ENCODE measurements around the gene TRIM10. TPM values are rescaled to one million over a fixed set of nuclear protein-coding genes. Genes with fewer than 3 reads are reported as not detected.
"Not testable (repeated sequence)": the region's sequence is repeated elsewhere in the genome, so short reads cannot be mapped to it uniquely, and the experiment has no call there.

The TRIM10 gene
- total RNA-seq, 1 experiment from 2014 or later = not detected

- in situ Hi-C loops (cut with HindIII; ENCODE audit: low sequenced_read_pairs) = no loop called here
- DNase-seq (ENCODE audit: low spot score) = no peak
Measured at GRCh38 chr6:30156262-30156599, 4.8 kb downstream of the TRIM10 start.

GRCh38 chr6:30155520-30156261, 5.3 kb downstream of the TRIM10 start:
- DNase-seq (ENCODE audit: low spot score) = no peak
- in situ Hi-C loops (cut with HindIII; ENCODE audit: low sequenced_read_pairs) = no loop called here

- no peak for DNase-seq (ENCODE audit: low spot score)
- in situ Hi-C loops (cut with HindIII; ENCODE audit: low sequenced_read_pairs) = no loop called here
Measured at GRCh38 chr6:30154709-30155519, 6.1 kb downstream of the TRIM10 start.

- DNase-seq (ENCODE audit: low spot score) = no peak
- in situ Hi-C loops (cut with HindIII; ENCODE audit: low sequenced_read_pairs) = no loop called here
Measured at GRCh38 chr6:30154061-30154460, 7.0 kb downstream of the TRIM10 start.

GRCh38 chr6:30152910-30153610, 8.0 kb downstream of the TRIM10 start:
- in situ Hi-C loops (cut with HindIII; ENCODE audit: low sequenced_read_pairs) = no loop called here
- no peak for DNase-seq (ENCODE audit: low spot score)

- DNase-seq (ENCODE audit: low spot score) = no peak
- in situ Hi-C loops (cut with HindIII; ENCODE audit: low sequenced_read_pairs) = no loop called here
Measured at GRCh38 chr6:30152016-30152673, 8.9 kb downstream of the TRIM10 start.

GRCh38 chr6:30151580-30151979, 9.4 kb downstream of the TRIM10 start:
- in situ Hi-C loops (cut with HindIII; ENCODE audit: low sequenced_read_pairs) = no loop called here
- DNase-seq (ENCODE audit: low spot score) = no peak

GRCh38 chr6:30150671-30151395, 10.2 kb downstream of the TRIM10 start:
- DNase-seq (ENCODE audit: low spot score) = no peak
- in situ Hi-C loops (cut with HindIII; ENCODE audit: low sequenced_read_pairs) = no loop called here

- no peak for DNase-seq (ENCODE audit: low spot score)
- in situ Hi-C loops (cut with HindIII; ENCODE audit: low sequenced_read_pairs) = no loop called here
Measured at GRCh38 chr6:30149858-30150550, 11.0 kb downstream of the TRIM10 start.

GRCh38 chr6:30149234-30149633, 11.8 kb downstream of the TRIM10 start:
- DNase-seq (ENCODE audit: low spot score) = no peak
- in situ Hi-C loops (cut with HindIII; ENCODE audit: low sequenced_read_pairs) = no loop called here

GRCh38 chr6:30147096-30147495, 13.9 kb downstream of the TRIM10 start:
- in situ Hi-C loops (cut with HindIII; ENCODE audit: low sequenced_read_pairs) = no loop called here
- DNase-seq (ENCODE audit: low spot score) = no peak

GRCh38 chr6:30145818-30146217, 15.2 kb downstream of the TRIM10 start:
- no peak for DNase-seq (ENCODE audit: low spot score)
- in situ Hi-C loops (cut with HindIII; ENCODE audit: low sequenced_read_pairs) = no loop called here

- no peak for DNase-seq (ENCODE audit: low spot score)
- in situ Hi-C loops (cut with HindIII; ENCODE audit: low sequenced_read_pairs) = no loop called here
Measured at GRCh38 chr6:30144811-30145210, 16.2 kb downstream of the TRIM10 start.

GRCh38 chr6:30143780-30144179, 17.2 kb downstream of the TRIM10 start:
- in situ Hi-C loops (cut with HindIII; ENCODE audit: low sequenced_read_pairs) = no loop called here
- no peak for DNase-seq (ENCODE audit: low spot score)

GRCh38 chr6:30142665-30143064, 18.3 kb downstream of the TRIM10 start:
- in situ Hi-C loops (cut with HindIII; ENCODE audit: low sequenced_read_pairs) = no loop called here
- no peak for DNase-seq (ENCODE audit: low spot score)

- in situ Hi-C loops (cut with HindIII; ENCODE audit: low sequenced_read_pairs); DNase-seq (ENCODE audit: low spot score): not testable (repeated sequence)
Measured at GRCh38 chr6:30140240-30140639, 20.8 kb downstream of the TRIM10 start.

- in situ Hi-C loops (cut with HindIII; ENCODE audit: low sequenced_read_pairs) = no loop called here
Measured at GRCh38 chr6:30136570-30137286, 24.3 kb downstream of the TRIM10 start.

GRCh38 chr6:30135757-30136156, 25.3 kb downstream of the TRIM10 start, which contains the start of gene TRIM40:
Gene TRIM40 (plus strand): TSS chr6:30136140. CDS start chr6:30137037, 897 bp downstream.
- DNase-seq (ENCODE audit: low spot score) = no peak

More at GRCh38 chr6:30136570-30137286, 24.3 kb downstream of the TRIM10 start:
- DNase-seq (ENCODE audit: low spot score) = no peak

More at GRCh38 chr6:30135757-30136156, 25.3 kb downstream of the TRIM10 start, which contains the start of gene TRIM40:
- in situ Hi-C loops (cut with HindIII; ENCODE audit: low sequenced_read_pairs) = no loop called here
